Peyer's patch (tissue), 4 donors: ENCODE measurements around the gene PRR35. TPM values are rescaled to one million over a fixed set of nuclear protein-coding genes. Genes with fewer than 3 reads are reported as not detected.
A peak's percentile ranks its signal among the peaks of the same experiment; 100 is the strongest.

Experiments used
- DNase-seq, 3 donors: peaks; one replicate each; pipeline ENCODE4 v3.0.0-alpha.2; 2017 to 2019
- H3K27ac ChIP-seq, 4 donors: fragments of 200-600 bp; sonication (generic); one replicate each; pipeline ENCODE4 v1.5.1; 2016 to 2019
- H3K27me3 ChIP-seq, 2 donors: fragments of 200-600 bp; sonication (generic); one replicate each; pipeline ENCODE4 v1.5.1; 2019
- H3K36me3 ChIP-seq, 3 donors: fragments of 200-600 bp; sonication (generic); one replicate each; pipeline ENCODE4 v1.5.1; 2016 to 2019
- H3K4me1 ChIP-seq, 4 donors: fragments of 200-600 bp; sonication (generic); one replicate each; pipeline ENCODE4 v1.5.1; 2016 to 2019
- H3K4me3 ChIP-seq, 4 donors: fragments of 200-600 bp; sonication (generic); 1 replicate in 3 of 4; 2 replicates in 1 of 4; pipeline ENCODE4 v1.5.1; 2016 to 2019; ENCODE audit warnings: mild to moderate bottlenecking in 1 of 4
- H3K9me3 ChIP-seq, 4 donors: fragments of 200-600 bp; sonication (generic); one replicate each; pipeline ENCODE4 v1.5.1; 2016 to 2019; ENCODE audit warnings: mild to moderate bottlenecking in 1 of 4
- POLR2A ChIP-seq, 2 donors: fragments of 450-650 bp; IDR thresholded peaks; one replicate each; pipeline ENCODE4 v1.5.1; 2017; ENCODE audit warnings: antibody characterized with exemption in 2 of 2, mild to moderate bottlenecking in 2 of 2, moderate library complexity in 2 of 2
- total RNA-seq, 4 donors: library from RNA; depleted of rRNA; stranded (reverse); fragments of >200 nt; gene quantifications; one replicate each; pipeline ENCODE4 v1.1.0, GENCODE V29; 2016
- TF ChIP-seq, protein P1 (sequence below), 6 experiments: fragments of 450-650 bp in 4 of 6; fragments of 200-600 bp in 2 of 6; sonication (generic) in 1 of 6; IDR thresholded peaks; one replicate each; pipeline ENCODE4 v1.5.1; 2017 to 2019; ENCODE audit warnings: antibody characterized with exemption in 6 of 6, mild to moderate bottlenecking in 3 of 6, moderate library complexity in 1 of 6

The PRR35 gene
- total RNA-seq, 4 donors from 2014 or later: not detected

DNA sequence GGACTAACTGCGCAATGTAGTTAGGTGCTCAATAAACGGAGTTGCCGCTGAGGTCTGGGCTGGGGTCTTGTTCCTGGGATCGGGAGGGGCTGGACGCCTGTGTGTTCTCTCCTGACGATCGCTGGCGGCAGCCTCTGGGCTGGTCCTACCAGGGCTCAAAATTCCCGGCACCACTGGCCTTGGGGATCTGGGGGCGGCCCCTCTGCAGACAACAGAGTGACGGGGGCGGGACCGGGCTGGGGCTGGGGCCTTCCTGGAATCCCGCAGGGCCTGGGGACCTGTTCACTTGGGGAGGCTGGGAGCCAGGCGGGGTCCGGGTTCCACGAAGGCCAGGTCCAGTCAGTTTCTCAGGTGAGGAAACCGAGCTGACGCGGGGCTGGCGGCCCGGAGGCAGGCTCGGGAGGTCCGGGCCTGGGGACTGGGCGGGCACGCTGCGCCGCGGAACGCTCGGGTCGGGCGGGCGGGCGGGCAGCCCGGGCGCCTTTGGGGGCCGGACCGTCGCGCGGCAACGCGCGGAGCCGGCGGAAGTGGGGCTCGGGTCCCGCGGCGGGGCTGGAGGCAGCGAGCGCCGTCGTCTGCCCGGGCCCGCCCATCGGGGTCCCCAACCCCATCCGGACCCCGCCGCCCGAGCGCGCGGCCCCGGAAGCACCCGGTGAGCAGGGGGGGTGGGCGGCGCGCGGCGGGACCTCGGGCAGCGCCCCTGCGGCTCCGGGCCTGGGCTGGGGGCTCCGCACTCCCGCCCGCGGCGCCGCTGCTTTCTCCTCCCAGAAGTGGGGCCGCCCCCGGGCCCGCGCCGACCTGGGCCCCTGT lies 9.5 kb downstream of the PRR35 start, which contains the start of gene PIGQ:
Gene PIGQ, plus strand, starts transcription at position 524 of the 810 bp plus-strand sequence. CDS start 4,107 bp downstream, outside the sequence.
- Histone ChIP-seq H3K36me3 (peaks cover 0 to 11% (median 0%) of the 10 kb centered on the region in 3 donors), H3K4me3 (peak within 1 kb of the TSS; percentile 77 to 97 (median 90)), H3K27me3 (no peaks in the 10 kb centered on the region), H3K4me1 (peaks cover 7 to 49% (median 28%) of the 10 kb centered on the region in 4 donors), H3K9me3 (no peaks in the 10 kb centered on the region), H3K27ac (peak within 1 kb of the TSS; percentile 60 to 78 (median 76))
- TF ChIP-seq POLR2A (IDR thresholded peaks at IDR 0.05): no peak
- TF ChIP-seq, protein P1, sequence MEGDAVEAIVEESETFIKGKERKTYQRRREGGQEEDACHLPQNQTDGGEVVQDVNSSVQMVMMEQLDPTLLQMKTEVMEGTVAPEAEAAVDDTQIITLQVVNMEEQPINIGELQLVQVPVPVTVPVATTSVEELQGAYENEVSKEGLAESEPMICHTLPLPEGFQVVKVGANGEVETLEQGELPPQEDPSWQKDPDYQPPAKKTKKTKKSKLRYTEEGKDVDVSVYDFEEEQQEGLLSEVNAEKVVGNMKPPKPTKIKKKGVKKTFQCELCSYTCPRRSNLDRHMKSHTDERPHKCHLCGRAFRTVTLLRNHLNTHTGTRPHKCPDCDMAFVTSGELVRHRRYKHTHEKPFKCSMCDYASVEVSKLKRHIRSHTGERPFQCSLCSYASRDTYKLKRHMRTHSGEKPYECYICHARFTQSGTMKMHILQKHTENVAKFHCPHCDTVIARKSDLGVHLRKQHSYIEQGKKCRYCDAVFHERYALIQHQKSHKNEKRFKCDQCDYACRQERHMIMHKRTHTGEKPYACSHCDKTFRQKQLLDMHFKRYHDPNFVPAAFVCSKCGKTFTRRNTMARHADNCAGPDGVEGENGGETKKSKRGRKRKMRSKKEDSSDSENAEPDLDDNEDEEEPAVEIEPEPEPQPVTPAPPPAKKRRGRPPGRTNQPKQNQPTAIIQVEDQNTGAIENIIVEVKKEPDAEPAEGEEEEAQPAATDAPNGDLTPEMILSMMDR (IDR thresholded peaks at IDR 0.05): no peak
- peak; percentile 66 to 81 (median 73) for DNase-seq

GRCh38 chr16:572865-573650 lies 12.9 kb downstream of the PRR35 start:
- TF ChIP-seq, protein P1 (IDR thresholded peaks at IDR 0.05): no peak
- TF ChIP-seq POLR2A (IDR thresholded peaks at IDR 0.05): no peak
- Histone ChIP-seq H3K27ac (no peak overlapping the region), H3K9me3 (no peaks in the 10 kb centered on the region), H3K4me1 (peaks cover 5 to 23% (median 12%) of the 10 kb centered on the region in 4 donors), H3K27me3 (no peaks in the 10 kb centered on the region), H3K4me3 (no peak overlapping the region), H3K36me3 (peaks cover 0 to 17% (median 0%) of the 10 kb centered on the region in 3 donors)
- no peak for DNase-seq

- H3K4me1 ChIP-seq: peaks cover 3 to 18% (median 6%) of the 10 kb centered on the region in 4 donors
- H3K9me3 ChIP-seq: no peaks in the 10 kb centered on the region
- H3K27me3 ChIP-seq: no peaks in the 10 kb centered on the region
- no peak overlapping the region for H3K4me3 ChIP-seq
- no peak for DNase-seq
- H3K27ac ChIP-seq: no peak overlapping the region
- no peak for TF ChIP-seq POLR2A (IDR thresholded peaks at IDR 0.05)
- TF ChIP-seq, protein P1 (IDR thresholded peaks at IDR 0.05): no peak
- peaks cover 0 to 17% (median 0%) of the 10 kb centered on the region in 3 donors for H3K36me3 ChIP-seq
Observed at GRCh38 chr16:574021-574760, 14.0 kb downstream of the PRR35 start.

- Histone ChIP-seq H3K4me3 (no peak overlapping the region), H3K9me3 (no peaks in the 10 kb centered on the region), H3K36me3 (peaks cover 0 to 17% (median 0%) of the 10 kb centered on the region in 3 donors), H3K4me1 (peaks cover 0 to 13% (median 3%) of the 10 kb centered on the region in 4 donors), H3K27ac (no peak overlapping the region), H3K27me3 (no peaks in the 10 kb centered on the region)
- no peak for TF ChIP-seq POLR2A (IDR thresholded peaks at IDR 0.05)
- TF ChIP-seq, protein P1 (IDR thresholded peaks at IDR 0.05): no peak
- DNase-seq: no peak
Observed at GRCh38 chr16:575354-576196, 15.4 kb downstream of the PRR35 start.
